HCT116 (cell line): ENCODE data around the gene KAZN.

Experiments used
- ELF1 ChIP-seq: IDR thresholded peaks from 2 replicates; pipeline ENCODE4 v1.6.1; 2012; ENCODE audit warnings: low read depth, borderline replicate concordance
- EZH2 ChIP-seq: fragments of 200-600 bp; sonication (generic); IDR thresholded peaks from 2 replicates; pipeline ENCODE4 v1.6.1; 2017; ENCODE audit warnings: antibody characterized with exemption, mixed run types
- EZH2phosphoT487 ChIP-seq: fragments of 200-600 bp; IDR thresholded peaks from 2 replicates; pipeline ENCODE4 v1.6.1; 2018; ENCODE audit warnings: antibody characterized with exemption, borderline replicate concordance
- FOSL1 ChIP-seq: IDR thresholded peaks from 2 replicates; pipeline ENCODE4 v1.6.1; 2012; ENCODE audit warnings: low read depth
- JUND ChIP-seq: IDR thresholded peaks from 2 replicates; pipeline ENCODE4 v1.6.1; 2012
- POLR2A ChIP-seq: IDR thresholded peaks from 2 replicates; pipeline ENCODE4 v1.7.0; 2011; ENCODE audit warnings: borderline replicate concordance; ENCODE audit not compliant: insufficient read depth, insufficient read length; ENCODE audit errors: extremely low read depth
- POLR2AphosphoS5 ChIP-seq: IDR thresholded peaks from 2 replicates; pipeline ENCODE4 v1.6.1; 2011; ENCODE audit warnings: mild to moderate bottlenecking, low read depth, low read length, moderate library complexity
- YY1 ChIP-seq: IDR thresholded peaks from 2 replicates; pipeline ENCODE4 v1.6.1; 2011; ENCODE audit warnings: low read length, low read depth, moderate library complexity, mild to moderate bottlenecking; ENCODE audit not compliant: insufficient replicate concordance; ENCODE audit errors: extremely low read depth
- ZFX ChIP-seq: fragments of 450-650 bp; IDR thresholded peaks from 2 replicates; pipeline ENCODE4 v1.6.1; 2017
- TF ChIP-seq, protein P1 (sequence below), 3 experiments: fragments of 200-600 bp in 1 of 3; sonication (generic) in 1 of 3; IDR thresholded peaks in 2 of 3; conservative IDR thresholded peaks in 1 of 3; 2 replicates each; pipeline ENCODE4 v1.5.1; 2012 to 2017; ENCODE audit warnings: low read depth in 2 of 3, low read length in 2 of 3, antibody characterized with exemption in 1 of 3, borderline replicate concordance in 1 of 3, control low read depth in 1 of 3, mild to moderate bottlenecking in 1 of 3, mixed read lengths in 1 of 3, mixed run types in 1 of 3, moderate library complexity in 1 of 3; ENCODE audit not compliant: insufficient read depth in 1 of 3
- TF ChIP-seq, protein P2 (sequence below): IDR thresholded peaks from 2 replicates; pipeline ENCODE4 v1.6.1; 2012
- TF ChIP-seq, protein P3 (sequence below): IDR thresholded peaks from 2 replicates; pipeline ENCODE4 v1.6.1; 2012; ENCODE audit warnings: low read depth

DNA sequence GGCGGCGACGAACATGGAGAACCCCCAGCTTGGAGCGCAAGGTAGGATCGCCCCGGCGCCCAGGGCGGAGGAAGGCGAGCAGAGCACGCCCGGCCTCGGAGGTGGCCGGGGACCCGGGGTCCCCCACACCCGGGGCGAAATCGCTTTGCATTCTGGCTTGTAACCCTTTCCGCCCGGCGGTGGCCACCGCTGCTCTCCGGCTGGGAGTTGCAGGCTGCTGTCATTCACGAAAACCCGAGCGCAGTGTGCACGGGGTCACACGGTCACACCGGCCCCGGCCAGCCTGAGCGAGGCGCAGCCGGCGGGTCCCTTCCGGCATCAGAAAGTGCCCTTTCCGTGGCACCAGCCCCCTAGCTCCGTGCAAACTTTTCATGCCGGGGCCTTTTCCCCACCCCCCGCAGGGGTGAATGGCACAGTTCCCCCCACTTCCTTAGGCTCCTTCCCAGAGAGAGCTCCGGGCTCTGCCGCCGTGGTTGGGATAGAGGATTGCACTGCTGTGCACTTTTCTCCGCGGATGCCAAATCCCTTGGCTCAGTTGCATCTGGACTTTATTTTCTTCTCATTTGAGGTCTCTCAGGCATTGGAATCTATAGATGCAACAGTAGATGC lies 802 bp downstream of the KAZN start:
- TF ChIP-seq, protein P1, sequence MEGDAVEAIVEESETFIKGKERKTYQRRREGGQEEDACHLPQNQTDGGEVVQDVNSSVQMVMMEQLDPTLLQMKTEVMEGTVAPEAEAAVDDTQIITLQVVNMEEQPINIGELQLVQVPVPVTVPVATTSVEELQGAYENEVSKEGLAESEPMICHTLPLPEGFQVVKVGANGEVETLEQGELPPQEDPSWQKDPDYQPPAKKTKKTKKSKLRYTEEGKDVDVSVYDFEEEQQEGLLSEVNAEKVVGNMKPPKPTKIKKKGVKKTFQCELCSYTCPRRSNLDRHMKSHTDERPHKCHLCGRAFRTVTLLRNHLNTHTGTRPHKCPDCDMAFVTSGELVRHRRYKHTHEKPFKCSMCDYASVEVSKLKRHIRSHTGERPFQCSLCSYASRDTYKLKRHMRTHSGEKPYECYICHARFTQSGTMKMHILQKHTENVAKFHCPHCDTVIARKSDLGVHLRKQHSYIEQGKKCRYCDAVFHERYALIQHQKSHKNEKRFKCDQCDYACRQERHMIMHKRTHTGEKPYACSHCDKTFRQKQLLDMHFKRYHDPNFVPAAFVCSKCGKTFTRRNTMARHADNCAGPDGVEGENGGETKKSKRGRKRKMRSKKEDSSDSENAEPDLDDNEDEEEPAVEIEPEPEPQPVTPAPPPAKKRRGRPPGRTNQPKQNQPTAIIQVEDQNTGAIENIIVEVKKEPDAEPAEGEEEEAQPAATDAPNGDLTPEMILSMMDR (IDR thresholded peaks at IDR 0.05 in 2 of 3, conservative IDR thresholded peaks at IDR 0.05 in 1 of 3; ENCODE audit: borderline replicate concordance in 1 of 3, insufficient read depth in 1 of 3, low read depth in 2 of 3, low read length in 2 of 3), result no peak
- no peak for TF ChIP-seq ELF1
- TF ChIP-seq ZFX, result no peak
- no peak for TF ChIP-seq POLR2A
- no peak for TF ChIP-seq FOSL1
- TF ChIP-seq, protein P2, sequence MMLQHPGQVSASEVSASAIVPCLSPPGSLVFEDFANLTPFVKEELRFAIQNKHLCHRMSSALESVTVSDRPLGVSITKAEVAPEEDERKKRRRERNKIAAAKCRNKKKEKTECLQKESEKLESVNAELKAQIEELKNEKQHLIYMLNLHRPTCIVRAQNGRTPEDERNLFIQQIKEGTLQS, result no peak
- TF ChIP-seq EZH2, result no peak
- TF ChIP-seq, protein P3, sequence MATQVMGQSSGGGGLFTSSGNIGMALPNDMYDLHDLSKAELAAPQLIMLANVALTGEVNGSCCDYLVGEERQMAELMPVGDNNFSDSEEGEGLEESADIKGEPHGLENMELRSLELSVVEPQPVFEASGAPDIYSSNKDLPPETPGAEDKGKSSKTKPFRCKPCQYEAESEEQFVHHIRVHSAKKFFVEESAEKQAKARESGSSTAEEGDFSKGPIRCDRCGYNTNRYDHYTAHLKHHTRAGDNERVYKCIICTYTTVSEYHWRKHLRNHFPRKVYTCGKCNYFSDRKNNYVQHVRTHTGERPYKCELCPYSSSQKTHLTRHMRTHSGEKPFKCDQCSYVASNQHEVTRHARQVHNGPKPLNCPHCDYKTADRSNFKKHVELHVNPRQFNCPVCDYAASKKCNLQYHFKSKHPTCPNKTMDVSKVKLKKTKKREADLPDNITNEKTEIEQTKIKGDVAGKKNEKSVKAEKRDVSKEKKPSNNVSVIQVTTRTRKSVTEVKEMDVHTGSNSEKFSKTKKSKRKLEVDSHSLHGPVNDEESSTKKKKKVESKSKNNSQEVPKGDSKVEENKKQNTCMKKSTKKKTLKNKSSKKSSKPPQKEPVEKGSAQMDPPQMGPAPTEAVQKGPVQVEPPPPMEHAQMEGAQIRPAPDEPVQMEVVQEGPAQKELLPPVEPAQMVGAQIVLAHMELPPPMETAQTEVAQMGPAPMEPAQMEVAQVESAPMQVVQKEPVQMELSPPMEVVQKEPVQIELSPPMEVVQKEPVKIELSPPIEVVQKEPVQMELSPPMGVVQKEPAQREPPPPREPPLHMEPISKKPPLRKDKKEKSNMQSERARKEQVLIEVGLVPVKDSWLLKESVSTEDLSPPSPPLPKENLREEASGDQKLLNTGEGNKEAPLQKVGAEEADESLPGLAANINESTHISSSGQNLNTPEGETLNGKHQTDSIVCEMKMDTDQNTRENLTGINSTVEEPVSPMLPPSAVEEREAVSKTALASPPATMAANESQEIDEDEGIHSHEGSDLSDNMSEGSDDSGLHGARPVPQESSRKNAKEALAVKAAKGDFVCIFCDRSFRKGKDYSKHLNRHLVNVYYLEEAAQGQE, result no peak
- no peak for TF ChIP-seq JUND
- no peak for TF ChIP-seq POLR2AphosphoS5
- no peak for TF ChIP-seq EZH2phosphoT487
- TF ChIP-seq YY1, result no peak
